Sigmoid colon (tissue), 4 donors: ENCODE data around the gene PNRC1.

Experiments used
- EP300 ChIP-seq, 4 donors: sonication (generic); formaldehyde crosslinking; IDR thresholded peaks; one replicate each; pipeline ENCODE4 v1.6.1; 2017; ENCODE audit warnings: antibody characterized with exemption in 4 of 4
- POLR2A ChIP-seq, 2 donors: fragments of 450-650 bp; IDR thresholded peaks; one replicate each; pipeline ENCODE4 v1.6.1; 2016; ENCODE audit warnings: antibody characterized with exemption in 2 of 2, mild to moderate bottlenecking in 2 of 2, moderate library complexity in 2 of 2
- POLR2AphosphoS5 ChIP-seq, 4 donors: sonication (generic); formaldehyde crosslinking; IDR thresholded peaks; one replicate each; pipeline ENCODE4 v1.6.1; 2017; ENCODE audit warnings: antibody characterized with exemption in 4 of 4
- TF ChIP-seq, protein P1 (sequence below), 4 experiments: fragments of 450-650 bp in 3 of 4; fragments of 200-600 bp in 1 of 4; IDR thresholded peaks; one replicate each; pipeline ENCODE4 v1.5.1; 2016 to 2019; ENCODE audit warnings: antibody characterized with exemption in 4 of 4, mild to moderate bottlenecking in 3 of 4, moderate library complexity in 2 of 4

DNA sequence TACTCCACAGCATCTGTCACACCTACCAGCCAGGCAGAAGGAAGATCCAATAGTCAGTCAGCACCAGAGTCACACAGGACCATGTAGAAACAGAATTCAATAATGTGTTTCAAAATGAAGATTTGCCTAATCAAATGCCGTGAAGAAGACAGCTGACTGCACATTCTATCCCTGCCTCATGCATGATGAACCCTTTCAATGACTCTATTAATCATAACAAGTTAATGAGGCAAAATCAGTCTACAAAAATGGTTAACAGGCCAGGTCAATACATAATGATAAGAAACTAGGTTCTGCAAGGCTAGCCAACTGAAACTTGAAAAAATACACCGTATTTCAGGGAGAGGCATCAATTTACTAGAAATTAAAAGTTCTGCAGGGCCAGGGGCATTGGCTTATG lies 6.7 kb upstream of the PNRC1 start:
- TF ChIP-seq POLR2AphosphoS5 (IDR thresholded peaks at IDR 0.05): no peak
- TF ChIP-seq, protein P1, sequence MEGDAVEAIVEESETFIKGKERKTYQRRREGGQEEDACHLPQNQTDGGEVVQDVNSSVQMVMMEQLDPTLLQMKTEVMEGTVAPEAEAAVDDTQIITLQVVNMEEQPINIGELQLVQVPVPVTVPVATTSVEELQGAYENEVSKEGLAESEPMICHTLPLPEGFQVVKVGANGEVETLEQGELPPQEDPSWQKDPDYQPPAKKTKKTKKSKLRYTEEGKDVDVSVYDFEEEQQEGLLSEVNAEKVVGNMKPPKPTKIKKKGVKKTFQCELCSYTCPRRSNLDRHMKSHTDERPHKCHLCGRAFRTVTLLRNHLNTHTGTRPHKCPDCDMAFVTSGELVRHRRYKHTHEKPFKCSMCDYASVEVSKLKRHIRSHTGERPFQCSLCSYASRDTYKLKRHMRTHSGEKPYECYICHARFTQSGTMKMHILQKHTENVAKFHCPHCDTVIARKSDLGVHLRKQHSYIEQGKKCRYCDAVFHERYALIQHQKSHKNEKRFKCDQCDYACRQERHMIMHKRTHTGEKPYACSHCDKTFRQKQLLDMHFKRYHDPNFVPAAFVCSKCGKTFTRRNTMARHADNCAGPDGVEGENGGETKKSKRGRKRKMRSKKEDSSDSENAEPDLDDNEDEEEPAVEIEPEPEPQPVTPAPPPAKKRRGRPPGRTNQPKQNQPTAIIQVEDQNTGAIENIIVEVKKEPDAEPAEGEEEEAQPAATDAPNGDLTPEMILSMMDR (IDR thresholded peaks at IDR 0.05): no peak
- no peak for TF ChIP-seq POLR2A (IDR thresholded peaks at IDR 0.05)
- TF ChIP-seq EP300 (IDR thresholded peaks at IDR 0.05): no peak
